GM21423 (cell line): ENCODE measurements around the gene TARBP2.
A peak's percentile ranks its signal among the peaks of the same experiment; 100 is the strongest.

Source experiments
- ATAC-seq: cut with Tn5 transposase; IDR thresholded peaks from one replicate; pipeline ENCODE4 v1.9.1; 2021; ENCODE audit warnings: mild to moderate bottlenecking, moderate library complexity; ENCODE audit not compliant: unreplicated experiment

The TARBP2 gene, protein sequence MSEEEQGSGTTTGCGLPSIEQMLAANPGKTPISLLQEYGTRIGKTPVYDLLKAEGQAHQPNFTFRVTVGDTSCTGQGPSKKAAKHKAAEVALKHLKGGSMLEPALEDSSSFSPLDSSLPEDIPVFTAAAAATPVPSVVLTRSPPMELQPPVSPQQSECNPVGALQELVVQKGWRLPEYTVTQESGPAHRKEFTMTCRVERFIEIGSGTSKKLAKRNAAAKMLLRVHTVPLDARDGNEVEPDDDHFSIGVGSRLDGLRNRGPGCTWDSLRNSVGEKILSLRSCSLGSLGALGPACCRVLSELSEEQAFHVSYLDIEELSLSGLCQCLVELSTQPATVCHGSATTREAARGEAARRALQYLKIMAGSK

DNA sequence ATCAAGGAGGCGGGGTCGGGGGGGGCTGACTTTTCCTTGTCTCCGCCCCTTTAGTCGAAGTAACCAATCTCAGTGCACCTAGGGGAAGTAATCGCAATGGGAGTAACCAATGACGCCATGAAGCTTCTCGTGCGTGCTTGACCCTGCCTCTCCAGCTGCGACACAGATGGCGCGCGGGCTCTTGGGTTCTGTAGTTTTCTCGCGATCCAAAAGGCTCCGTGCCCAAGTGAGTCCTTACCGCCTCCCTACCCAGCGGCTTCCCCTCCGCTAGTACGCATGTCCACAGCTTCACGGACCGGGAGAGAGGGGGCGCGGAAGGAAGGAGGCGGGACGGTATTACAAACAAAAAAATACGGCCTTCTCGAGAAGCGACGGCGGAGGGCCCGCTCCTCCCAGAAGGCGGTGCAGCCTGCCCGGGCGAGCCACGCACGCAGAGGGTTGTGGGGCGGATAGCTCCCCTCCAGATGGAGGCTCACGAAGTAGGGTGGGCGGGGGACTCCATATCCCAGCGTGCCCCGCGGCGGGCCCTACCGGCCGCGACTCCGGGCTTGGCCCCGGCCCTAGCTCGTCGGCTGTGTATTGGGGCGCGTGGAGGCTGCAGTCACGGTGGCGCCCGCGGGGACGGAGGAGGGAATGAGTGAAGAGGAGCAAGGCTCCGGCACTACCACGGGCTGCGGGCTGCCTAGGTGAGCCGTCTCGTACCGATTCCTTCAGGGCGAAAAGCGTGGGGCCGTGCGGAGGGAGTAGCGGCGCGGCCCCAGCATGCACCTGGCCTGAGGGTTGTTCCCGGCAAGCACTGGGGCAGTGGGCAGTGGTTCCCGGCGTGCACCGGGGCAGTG is at the start of gene TARBP2:
Gene TARBP2 (plus strand): TSS at position 508 of the 839 bp plus-strand sequence. CDS start 126 bp downstream, at position 634.
- peak; percentile 80 for ATAC-seq

DNA sequence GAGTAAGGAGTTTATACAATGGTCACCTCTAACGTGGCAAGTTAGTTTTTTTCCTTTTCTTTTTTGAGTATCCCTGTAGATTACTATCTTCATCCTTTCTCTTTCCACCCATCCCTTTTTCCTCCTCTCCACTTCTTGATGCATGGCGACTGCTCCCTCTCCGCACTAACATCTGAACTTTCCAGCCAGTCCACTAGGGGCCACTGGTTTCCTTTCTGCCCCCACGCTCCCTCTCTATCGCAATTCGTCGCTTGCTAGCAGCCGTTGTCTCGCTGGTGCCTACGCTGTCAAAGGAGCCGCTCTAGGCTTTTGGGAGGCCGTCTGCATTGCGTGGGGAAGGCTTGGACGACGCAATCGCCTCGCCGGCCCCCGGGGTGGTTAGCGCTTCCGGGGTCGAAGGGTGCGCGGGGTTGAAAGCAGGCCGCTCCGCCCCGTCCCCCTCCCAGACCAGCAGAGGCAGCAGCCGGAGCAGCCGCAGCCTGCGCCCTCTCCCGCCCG is 49.4 kb upstream of the TARBP2 start, which contains the start of gene PCBP2:
Gene PCBP2 (plus strand): TSS at position 442 of the 498 bp plus-strand sequence. CDS start 2,699 bp downstream, outside the sequence.
- ATAC-seq = peak; percentile 98

GRCh38 chr12:53452159-53453077 is 48.7 kb upstream of the TARBP2 start:
- ATAC-seq = no peak

DNA sequence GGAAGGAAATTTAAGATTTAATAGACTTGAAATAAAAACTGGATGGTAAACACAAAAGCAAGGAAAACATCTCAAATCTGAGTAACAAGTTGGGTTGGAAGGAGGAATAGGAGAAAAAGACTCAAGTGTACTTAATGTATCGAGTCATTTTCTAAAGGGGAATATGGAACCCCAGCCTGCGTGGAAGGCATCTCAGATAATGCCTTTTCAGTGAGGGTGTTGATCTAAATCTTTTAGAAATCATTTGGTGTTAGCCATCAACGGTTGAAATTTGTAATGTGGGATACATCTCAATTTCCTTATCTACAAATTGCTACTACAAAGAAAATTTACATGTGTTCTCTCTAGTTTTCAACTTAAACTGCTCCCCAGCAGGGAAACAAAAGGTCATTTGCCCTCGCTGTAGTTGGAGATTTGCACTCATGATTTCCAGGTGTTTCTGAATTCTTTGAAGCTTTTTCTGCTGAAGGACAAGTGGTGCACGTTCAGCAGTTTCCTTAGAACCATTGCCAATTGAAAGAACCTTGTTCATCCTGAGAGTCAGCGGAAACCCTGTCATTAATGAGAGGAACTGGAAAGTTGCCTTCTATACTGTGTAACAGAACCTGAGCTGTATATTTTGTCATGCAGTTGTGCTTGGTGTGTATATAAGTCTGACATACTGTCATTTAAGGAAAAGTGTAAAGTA is 47.0 kb upstream of the TARBP2 start:
- no peak for ATAC-seq

GRCh38 chr12:53454707-53455106 is 46.4 kb upstream of the TARBP2 start:
- no peak for ATAC-seq

GRCh38 chr12:53456654-53457366 is 44.3 kb upstream of the TARBP2 start:
- ATAC-seq = no peak

- no peak for ATAC-seq
These were observed 42.0 kb upstream of the TARBP2 start for GRCh38 chr12:53459097-53459496.

- ATAC-seq = no peak
These were observed 40.0 kb upstream of the TARBP2 start for GRCh38 chr12:53461059-53461458.

- no peak for ATAC-seq
These were observed 39.5 kb upstream of the TARBP2 start for GRCh38 chr12:53461591-53461990.

- no peak for ATAC-seq
These were observed 38.1 kb upstream of the TARBP2 start for GRCh38 chr12:53462935-53463334.

DNA sequence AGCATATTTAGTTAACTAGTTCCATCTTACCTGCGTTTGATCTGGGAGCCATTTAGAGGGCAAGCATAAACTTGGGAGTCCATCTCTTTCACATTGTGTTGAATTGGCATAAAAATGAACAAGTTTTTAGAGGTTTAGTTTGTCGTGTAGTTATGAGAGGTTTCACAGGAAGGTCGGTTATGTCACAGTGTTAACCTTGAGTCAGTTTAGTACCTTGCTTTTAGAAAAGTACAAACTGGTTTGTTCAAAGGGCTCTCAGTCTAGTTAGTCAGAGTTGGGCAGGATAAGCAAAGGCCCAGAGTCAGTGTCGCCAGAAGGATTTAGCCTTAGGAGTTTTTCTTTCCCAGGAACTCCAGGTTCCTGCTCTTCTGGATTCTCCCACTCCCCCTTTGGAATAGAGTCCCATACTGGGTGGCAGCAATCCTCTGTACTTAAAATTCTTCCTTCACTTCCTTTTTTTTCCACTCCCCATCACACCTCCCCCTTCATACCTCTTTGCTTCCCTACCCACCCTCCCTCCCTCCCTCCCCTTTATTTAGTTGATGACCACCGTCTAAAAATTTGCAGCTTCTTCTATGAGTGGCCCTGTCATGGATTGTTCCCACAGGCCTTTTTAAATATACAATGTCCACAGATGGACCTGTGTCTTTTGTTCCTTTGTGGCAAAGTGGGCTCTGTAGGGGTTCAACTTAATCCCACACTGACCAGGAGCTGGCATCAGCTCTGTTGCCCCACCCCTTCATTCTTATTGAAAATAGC is 37.1 kb upstream of the TARBP2 start:
- no peak for ATAC-seq

DNA sequence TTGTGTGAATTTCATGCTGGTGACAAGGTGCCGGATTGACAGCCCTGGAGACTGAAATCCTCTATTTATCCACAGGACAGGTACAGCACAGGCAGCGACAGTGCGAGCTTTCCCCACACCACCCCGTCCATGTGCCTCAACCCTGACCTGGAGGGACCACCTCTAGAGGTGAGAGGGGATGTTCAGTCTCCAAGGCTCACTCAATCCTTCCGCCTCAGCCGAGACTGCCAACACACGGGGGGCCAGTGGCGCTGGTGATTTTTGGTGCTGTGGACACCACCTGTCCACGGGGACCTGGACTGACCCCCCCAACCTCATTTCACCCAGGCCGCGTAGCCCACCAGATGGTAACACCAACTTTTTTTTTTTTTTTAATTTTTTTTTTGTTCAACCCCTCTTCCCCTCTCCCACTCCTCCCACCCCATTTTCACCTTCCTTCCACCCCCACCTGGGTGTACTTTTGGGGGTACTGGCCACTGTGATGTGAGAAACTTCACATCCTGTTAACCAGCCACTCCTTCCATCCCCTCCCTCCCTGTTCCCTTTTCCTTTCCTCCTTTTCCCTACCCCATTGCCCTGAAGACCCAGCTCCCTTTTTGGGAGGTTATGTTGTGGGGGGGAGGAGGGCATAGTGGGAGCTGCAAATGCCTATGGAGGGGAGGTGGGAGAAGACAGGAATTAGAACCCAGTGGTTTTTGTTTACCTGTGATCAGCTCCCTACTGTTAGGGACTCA is 36.2 kb upstream of the TARBP2 start:
- ATAC-seq = no peak

DNA sequence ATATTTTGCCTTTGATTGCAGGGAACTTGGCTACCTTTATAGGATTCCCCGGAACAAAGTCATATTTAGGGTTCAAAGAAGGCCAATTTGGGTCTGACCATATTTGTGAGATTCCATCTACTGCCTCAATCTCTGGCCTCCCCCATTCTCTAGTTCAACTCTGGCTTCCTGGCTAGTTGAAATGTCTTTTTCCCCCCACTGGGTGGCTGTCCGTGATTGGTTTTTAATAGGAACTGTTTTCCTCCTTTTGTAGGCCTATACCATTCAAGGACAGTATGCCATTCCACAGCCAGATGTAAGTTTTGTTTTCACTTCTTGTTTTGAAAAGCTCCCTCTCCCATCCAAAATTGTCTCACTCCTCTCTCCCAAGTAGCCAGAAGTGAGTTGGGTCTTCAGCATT is 35.4 kb upstream of the TARBP2 start:
- no peak for ATAC-seq

- no peak for ATAC-seq
These were observed 34.4 kb upstream of the TARBP2 start for GRCh38 chr12:53466640-53467039.

DNA sequence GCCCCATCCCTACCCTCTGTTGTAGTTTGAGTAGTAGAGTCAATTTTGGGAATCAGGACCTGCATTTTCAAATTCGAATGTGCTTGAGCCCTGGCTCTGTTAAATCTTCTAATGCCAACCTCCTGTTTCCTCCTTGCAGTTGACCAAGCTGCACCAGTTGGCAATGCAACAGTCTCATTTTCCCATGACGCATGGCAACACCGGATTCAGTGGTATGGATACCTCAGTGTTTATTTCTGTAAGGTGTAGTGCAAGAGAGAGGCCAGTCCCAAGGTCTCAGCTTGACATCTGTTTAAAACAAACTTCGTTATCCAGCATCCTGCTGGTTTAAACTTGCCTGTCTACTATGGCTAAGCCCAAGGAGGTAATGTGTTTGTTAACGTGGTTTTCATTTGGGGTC is 34.0 kb upstream of the TARBP2 start:
- no peak for ATAC-seq

DNA sequence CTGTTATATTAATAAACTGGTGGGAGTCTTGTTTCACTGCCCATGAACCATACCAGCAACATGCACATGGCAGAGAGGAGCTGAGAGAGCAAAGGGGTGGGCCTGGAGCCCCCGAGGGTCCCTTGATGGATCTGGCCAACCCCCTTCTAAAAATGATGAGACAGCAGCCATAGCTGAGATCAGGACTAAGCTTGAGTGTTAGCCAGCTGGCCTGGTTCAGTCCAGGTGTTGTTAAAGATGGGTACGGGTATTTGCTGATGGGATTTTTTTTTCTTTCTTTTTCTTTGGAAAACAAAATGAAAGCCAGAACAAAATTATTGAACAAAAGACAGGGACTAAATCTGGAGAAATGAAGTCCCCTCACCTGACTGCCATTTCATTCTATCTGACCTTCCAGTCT is 33.2 kb upstream of the TARBP2 start:
- ATAC-seq = no peak

DNA sequence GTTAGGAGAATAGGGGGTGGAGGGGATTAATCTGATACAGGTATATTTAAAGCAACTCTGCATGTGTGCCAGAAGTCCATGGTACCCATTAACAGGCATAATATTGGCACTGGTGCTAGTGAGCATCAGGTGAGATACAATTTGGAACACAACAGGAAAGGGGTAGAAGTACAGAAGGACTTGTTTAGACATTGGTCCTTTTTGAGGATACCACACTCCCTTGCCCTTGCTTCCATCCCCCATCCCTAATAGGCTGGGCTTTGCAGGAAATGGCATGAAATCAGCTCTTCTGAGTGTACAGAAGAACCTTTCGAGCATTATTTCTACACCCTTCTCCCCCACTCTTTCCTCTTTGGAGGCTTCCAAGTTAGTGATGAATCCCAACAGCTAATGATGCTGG is 32.8 kb upstream of the TARBP2 start:
- no peak for ATAC-seq

- no peak for ATAC-seq
These were observed 29.0 kb upstream of the TARBP2 start for GRCh38 chr12:53472056-53472582.
